NCI-H1694 (cell line): ENCODE results near the gene FGD4.
A peak's percentile ranks its signal among the peaks of the same experiment; 100 is the strongest.

Experiments used
- DNase-seq: peaks from one replicate; lab custom pipeline; 2025; lab: John Stamatoyannopoulos, UW

Gene FGD4

DNA sequence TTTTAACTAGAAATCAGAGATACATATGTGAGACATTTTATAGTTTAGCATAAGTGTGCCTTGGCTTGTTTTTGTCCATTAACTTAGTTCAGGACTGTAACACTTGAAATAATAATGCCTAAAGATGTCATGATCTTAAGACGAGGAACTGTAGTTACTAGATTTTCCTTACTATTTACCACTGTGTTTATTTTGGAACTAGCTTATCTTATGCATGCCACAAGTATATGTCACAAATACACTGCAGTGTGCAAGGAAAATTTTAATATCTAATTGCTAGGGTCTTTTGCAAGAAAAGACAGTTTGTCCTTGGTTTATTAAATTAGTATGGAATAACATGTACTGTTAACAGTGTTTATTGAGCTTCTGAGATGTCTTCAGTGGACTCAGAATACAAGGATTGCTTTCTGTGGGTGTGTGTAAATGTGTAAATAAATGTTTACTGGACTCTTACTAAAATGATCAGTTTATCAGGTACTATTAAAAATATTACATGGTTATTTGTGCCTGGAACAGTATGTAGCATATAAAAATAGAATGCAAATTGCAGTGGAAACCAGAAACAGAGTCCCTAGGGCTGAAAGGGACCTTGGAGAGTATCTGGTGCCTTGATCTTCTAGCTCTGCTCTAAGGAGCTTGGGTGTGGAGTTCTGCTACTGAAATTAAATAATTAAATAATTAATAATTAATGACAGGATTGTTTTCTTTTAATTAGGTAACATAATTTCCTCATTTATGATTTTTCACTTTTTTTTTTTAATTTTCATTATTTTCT lies 58.1 kb downstream of the FGD4 start:
- DNase-seq, result no peak

DNA sequence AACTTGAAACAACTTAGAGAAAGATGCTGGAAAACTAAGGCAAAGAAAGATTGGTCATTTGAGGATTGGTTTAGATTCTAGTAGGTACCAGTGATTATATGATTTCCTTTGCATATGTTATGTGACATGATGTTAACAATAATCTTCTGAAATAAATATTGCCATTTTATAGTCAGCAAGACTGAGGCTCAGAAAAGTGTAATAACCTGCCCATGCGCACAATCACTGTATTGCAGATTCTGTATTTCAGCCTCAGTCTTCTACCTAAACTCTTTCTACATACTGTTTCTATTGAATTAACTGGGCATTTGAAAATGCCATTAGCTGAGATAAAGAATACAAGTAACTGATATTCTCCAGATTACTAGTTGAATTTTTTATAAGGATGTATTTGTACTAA lies 61.3 kb downstream of the FGD4 start:
- DNase-seq, result no peak

DNA sequence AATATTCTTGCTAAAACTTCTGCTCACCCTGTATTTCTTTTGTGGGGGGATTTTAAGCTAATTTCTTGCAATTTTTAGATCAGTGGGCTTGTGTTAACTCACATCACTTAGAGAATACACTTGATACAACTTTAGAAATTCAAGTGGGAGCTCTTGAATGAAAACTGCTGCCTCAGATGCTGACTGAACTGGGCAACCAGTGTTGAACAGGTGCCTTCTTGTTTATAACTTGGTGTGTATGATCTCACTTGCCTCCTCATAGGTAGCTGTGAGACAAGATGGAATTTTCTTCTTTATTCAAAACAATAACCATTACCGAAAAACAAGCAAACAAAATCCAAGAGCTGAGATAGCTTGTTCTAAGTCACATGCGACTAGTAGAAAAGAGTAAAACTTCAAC lies 63.5 kb downstream of the FGD4 start:
- no peak for DNase-seq

DNA sequence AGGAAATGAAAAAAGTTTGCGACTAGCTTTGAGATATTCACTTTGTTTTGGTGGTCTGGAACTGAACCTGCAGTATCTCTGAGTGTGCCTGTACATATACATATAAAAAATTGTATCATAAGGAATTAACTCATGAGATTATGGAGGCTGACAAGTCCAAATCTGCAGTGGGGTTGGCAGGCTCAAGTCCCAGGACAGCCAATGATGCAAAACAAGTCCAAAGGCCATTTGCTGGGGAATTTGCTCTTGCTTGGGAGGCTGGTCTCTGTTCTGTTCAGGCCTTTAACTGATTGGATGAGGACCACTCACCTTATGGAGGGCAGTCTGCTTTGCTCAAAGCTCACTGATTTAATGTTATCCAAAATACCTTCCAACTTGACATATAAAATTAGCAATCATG lies 66.8 kb downstream of the FGD4 start:
- no peak for DNase-seq

DNA sequence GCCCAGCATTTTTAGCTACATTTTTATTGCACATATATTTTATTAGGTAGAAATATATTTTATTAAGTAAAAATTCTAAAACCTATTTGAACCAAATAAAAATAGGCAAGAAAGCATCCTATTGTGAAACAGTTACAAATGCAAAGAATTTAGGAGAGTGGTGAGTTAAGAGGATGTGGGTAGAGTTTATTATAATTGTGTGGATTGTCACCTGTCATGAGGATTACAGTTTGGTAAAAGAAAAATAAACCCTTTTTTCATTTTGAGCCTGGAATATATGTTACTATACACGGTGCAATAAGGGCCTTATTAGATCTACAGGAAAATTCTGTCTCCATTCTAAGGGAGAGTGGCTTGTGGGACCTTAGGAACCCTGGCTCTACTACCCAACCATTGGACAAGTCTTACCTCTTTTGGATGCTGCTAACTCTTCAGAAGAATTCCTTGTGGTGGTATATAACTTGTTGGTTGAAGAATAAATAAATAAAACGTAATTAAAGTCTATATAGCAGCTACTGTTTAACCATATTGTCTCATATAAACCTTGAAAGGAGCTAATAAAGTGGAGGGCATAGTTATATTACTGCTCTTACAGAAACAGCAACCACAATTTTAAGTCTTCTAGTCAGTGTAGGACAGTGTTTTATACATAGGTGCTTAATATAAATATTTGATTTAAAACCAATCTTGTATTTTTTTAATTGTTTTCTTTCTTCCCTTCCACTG lies 67.8 kb downstream of the FGD4 start:
- DNase-seq, result no peak

DNA sequence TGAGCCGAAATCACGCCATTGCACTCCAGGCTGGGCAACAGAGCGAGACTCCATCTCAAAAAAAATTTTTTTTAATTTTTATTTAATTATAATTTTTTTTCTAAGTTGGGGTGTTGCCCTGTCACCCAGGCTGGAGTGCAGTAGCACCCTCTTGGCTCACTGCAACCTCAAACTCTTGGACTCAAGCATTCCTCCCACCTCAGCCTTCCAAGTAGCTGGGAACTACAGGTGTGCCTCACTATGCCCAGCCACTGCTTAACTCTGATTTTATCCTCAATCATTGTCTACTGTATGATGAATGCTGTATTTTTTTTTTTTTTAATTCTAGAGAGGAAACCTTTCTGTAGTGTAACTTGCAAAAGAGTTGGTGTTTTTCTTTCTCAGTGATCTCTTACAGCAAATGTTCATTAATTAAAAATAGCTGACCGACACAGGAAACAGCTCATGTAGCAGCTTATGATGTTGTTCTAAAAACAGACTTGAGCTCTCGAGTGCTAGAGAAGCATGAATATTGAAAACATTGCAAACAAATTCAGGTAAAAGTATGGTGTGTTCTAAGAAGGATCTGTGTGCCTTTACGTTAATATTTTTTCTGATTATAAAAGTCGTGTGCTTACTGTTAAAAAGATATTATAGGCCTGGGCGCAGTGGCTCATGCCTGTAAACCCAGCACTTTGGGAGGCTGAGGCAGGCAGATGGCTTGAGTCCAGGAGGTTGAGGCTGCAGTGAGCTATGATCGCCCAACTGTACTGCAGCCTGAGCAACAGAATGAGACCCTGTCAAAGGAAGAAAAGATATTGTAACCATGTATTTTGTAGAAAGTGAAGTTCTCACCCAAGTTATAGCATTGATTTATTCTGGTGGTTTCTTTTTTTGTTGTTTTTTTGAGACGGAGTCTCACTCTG lies 68.9 kb downstream of the FGD4 start:
- peak; percentile 29 for DNase-seq

DNA sequence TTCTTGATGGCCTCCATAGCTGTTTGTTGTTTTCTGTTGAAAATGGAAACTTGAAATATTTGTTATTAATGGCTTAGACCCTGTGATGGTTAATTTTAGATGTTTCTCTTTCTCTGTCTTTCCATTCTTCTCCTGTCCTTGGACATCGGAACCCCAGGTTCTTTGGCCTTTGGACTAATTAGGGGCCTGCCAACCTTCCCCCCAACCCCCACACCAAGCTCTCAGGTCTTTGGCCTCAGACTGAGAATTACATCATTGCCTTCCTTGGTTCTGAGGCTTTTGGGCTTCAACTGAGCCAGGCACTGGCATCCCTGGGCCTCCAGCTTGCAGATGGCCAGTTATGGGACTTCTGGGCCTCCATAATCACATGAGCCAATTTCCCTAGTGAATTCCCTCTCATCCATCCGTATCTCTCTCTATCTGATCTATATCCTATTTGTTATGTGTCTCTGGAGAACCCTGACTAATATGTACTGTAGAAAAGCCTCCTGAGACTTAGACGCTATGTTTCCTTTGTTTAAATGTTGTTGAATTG lies 71.6 kb downstream of the FGD4 start:
- DNase-seq, result no peak

DNA sequence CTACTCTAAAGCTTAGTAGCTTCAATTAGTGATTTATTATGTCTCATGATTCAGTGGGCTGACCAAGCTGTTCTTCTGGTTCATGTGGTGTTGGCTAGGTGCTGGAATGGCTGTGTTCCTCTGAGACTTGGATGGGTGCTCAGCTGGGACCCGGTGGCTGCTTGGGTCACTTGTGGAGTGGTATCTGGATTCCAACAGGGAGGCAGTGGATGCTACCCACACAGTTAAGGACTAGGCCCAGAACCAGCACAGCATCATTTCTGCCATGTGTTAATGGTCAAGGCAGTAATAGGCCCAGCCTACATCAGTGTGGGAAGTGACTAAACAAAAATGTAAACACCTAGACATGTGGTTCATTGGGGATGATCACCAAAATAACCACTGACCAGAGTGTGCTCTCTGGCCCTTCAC lies 72.2 kb downstream of the FGD4 start:
- no peak for DNase-seq

DNA sequence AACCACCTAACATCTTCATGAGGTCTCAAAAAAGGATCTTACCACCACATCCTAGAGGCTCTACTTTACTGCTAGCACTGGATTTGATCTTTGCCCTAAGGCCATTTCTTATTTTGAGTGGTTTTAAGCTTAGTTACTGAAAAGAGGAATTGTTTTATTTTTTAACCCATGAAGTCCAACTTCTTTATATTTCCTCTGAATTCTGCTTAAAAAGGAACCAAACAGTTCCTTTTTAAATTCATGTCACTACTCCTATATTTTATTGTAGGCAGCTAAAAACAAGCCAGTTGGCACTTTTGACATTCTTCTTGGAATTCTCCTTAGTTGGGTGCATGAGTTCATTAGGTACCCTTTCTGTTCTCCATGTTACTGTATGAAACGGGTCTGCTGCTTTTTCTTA lies 76.4 kb downstream of the FGD4 start:
- DNase-seq, result no peak

DNA sequence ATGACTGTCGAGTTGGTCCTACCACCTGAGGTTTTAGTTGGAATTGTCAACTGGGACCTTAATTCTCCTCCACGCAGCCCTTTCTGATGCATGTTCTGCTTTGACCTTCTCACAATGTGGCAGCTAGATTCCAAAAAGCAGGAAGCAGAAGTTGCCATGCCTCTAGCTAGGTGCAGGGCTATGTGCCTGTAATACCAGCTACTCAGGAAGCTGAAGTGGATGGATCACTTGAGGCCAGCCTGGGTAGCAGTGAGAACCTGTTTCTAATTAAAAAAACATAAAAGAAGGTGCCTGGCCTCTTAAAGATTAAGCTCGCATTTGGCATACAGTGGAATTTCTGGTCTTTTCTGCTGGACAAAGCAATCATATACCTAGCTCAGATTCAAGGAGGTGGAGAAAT lies 77.1 kb downstream of the FGD4 start:
- no peak for DNase-seq

DNA sequence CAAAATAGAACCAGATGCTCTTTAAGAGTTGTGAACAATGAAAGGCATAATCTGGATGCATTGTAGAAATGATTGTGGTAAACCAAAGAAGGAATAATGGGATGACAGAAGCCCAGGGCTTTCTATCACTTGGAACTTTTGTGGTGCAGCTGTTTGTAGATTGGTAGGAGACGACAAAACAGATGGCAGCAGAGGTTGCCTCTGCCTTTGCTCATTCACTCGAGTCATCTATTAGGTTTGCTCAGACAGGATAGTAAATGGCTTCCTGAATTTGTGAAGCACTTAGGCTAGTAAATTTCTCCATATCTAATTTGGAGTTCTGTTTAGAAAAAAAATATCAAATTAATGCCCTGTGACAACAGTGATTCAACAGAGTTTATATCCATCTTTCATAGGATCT lies 78.4 kb downstream of the FGD4 start:
- DNase-seq, result peak; percentile 96

DNA sequence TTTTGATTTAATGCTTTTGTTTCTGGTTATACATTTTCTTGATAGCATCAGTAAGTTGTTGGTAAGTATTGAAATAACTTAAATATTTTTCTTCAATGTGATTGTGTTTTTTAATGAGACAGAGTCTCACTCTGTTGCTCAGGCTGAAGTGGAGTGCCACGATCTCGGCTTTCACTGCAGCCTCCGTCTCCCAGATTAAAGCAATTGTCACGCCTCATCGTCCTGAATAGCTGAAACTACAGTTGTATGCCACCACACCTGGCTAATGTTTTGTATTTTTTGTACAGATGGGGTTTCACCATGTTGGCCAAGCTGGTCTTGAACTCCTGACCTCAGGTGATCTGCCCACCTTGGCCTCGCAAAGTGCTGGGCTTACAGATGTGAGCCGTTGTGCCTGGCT lies 78.8 kb downstream of the FGD4 start:
- no peak for DNase-seq

DNA sequence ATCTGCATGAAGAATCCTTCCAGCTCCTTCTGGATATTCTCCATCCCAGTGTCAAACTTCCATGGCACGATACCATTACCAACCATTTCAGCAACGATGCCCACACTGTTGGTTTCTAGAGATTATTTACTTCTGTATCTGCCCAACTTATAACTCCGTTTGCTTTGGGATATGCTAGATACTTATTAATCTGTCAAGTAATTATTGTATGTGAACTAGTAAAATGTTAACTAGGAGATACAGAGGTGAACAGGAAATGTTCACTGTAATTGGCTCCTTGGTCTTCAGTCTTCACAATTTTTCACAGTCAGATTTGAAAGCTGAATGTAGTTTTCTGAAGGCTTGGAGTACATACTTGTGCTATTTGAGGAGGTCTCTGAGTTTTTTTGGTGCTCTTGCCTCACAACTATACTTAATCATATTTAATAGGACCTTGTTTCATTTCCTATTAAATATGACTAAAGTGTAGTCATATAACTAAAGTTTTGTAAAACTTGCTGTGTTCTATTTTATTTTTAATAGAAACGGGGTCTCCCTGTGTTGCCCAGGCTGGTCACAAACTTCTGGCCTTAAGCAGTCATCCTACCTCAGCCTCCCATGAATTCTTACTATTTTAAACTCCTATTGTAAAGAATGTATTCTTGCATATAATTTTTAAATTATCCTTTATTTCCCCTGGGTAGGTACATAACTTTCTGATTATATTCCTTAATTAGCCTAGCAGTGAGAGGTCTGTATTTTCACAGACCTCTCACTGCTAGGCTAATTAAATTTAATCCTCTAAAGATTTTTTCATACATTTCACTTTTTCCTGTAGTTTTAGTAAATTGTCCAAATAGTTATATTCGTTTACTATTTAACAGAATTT lies 79.7 kb downstream of the FGD4 start:
- no peak for DNase-seq

DNA sequence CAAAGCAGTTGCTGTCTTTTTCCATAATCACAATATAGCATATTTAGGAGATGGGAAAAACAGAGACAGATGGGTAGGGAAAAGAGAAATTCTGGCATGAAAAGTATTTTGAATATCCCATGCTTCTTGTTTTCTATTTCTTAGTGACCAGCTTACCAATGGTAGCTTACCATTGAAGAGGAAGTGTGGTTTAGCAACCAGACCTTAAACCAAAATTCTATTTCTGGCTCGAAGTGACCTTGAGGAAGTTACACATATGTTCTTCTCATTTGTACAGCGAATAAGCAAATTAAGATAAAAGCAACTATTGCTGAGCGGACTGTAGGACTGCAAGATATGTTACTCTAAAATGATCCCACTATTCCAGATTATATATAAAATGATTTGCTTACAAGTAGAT lies 82.9 kb downstream of the FGD4 start:
- peak; percentile 91 for DNase-seq

DNA sequence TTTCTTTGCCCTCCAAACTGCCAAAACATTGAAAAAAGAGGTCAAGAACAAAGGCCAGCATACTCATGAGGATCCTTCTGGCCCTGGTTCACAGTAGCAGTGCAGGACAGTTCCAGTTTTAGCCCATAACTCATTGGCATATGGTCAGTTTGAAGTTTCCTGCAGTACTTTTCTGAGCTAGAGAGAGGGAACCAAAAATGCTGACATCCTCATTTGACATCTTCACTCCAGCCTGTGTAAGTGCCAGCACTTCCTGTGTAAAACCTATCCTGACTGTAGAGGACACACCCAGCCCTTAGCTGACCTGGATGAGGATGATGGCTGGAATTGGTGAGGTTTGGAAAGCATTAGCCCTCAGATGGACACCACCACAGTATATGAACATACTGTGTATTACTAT lies 84.1 kb downstream of the FGD4 start:
- DNase-seq, result no peak

DNA sequence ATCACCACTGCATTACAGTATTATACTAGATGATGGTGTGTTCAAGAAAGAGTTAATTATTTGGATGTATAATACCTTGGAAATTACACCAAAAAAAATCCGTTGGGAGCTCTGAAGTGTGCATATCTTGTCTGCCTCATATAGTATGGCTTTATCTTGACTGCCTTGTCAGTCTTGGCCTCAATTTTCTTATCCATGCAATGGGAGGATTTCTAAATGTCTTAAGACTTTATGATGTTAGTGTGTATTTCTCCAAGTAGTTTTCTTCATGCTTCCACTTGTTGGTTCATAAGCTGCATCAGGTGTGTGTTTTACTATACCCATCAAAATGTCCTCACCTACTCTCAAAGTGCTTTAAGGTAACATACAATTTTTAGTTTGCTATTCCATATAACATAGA lies 84.6 kb downstream of the FGD4 start:
- no peak for DNase-seq

DNA sequence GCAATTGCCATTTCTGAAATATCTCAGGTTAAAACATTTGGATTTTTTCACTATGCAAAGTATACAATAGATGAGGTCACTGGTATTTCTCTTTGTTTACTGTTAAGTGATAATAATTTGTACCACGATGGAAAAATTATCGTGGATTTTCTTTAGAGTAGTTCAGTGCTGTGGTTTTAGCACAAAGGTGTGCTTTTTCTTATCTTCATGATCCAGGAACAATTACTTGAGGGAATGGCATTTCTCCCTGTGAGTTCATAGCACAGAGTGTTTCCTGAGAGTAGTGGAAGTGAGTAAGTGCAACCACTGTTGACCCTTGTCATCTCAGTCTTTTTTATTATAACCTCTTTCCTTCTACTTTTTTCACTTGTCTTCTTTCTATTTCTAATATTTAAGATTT lies 86.8 kb downstream of the FGD4 start:
- no peak for DNase-seq

DNA sequence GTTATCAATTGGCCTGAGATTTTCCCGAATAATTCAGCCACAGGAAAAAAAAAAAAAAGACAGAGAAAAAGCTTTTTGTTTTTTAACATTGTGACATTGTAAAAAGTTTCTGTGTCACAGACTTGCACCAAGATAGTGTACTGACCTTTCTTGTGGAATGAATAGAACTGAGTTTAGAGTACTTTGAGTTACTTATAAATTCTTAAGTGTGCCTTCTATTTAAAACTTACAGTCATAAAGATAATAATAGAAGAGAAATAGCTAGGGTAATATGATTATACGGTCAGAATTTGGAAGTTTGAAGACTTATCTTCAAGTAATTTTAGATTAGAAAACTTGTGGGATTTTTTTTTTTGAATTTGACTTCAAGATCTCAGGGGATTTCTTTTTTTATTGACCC lies 88.8 kb downstream of the FGD4 start:
- DNase-seq, result no peak

DNA sequence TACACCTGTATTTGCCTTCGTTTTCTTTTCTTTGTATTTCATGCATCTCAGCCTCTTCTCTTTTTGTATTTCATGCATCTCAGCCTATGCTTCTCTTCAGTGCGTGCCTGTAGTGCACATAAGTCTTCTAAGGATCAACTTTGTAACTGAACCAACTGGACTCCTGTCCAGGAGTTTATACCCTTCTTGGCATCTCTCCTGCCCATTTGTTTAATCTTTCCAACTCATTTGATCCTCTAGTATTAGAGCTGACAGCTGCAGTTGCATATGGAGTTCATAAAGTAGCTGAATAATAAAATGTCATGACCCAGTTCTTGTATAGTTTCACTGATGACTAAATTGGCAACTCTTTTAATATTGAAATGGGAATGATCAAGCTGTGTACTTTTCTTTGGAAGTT lies 89.7 kb downstream of the FGD4 start:
- DNase-seq, result peak; percentile 27

DNA sequence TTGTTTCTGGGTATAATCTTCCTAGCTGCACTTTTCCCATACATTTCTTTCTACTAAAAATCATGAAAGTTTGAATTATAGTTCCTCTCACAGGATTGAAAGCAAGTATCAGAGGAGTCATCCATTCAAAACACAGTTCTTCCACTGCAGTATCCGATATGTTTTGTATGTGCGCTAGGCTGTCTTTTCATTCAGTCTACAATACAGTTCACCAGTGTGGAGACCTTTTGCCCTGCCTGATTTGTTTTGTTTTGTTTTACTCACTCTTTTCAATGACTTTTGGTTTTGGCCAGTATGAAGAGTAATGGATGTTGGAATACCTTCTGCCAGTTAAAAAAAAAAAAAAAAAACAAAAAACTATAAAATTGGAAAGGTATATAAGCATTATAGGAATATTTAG lies 91.4 kb downstream of the FGD4 start:
- DNase-seq, result no peak

DNA sequence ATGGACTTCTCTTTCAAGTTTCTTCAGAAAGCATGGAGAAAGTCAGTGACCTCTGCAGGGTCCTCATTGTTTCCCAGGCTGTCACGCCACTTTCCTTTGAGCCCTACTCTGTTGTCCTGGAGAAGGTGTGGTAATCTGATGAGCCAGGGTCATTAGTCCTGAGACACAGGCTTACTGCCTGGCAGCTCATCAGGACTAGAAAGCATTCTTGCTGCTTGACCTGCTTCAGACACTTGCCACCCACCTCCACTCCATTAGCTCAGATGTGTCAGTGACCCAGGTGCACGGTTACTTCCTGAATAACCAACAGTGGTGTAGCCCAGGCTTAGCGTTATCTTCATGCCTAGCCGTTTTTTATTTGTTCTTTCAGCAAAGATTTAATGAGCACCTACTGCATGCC lies 93.9 kb downstream of the FGD4 start:
- no peak for DNase-seq

DNA sequence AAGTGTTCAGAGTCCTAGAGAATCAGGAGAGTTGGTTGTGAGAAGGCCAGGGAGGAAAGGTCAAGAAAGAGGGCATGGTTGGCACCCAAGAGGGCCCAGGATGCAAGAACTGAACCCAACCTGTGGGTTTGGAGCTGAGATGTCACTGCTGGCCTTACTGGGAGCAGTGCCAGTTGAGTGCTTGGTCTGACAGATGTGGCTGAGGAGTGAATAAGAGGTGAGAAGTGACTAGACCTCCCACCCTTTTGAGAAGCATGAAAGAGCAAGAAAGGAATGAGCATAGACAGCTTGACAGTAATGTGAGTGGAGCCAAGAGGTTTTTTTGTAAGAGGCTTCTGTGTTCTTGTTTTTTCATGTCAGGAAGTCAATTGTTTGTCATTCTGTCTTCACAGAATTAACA lies 95.3 kb downstream of the FGD4 start:
- no peak for DNase-seq
